Breast epithelium (tissue), 4 donors: ENCODE results near the gene MAP3K3. TPM values are rescaled to one million over a fixed set of nuclear protein-coding genes. Genes with fewer than 3 reads are reported as not detected.

Source experiments
- DNase-seq, 2 donors: peaks; one replicate each; pipeline ENCODE4 v3.0.0-alpha.2; 2019; ENCODE audit warnings: low spot score in 2 of 2
- H3K27ac ChIP-seq, 2 donors: fragments of 200-600 bp; sonication (generic) in 1 of 2; one replicate each; pipeline ENCODE4 v1.5.1; 2016 to 2019; ENCODE audit warnings: mild to moderate bottlenecking in 1 of 2
- H3K27me3 ChIP-seq, 2 donors: fragments of 200-600 bp; sonication (generic) in 1 of 2; one replicate each; pipeline versions ENCODE4 v1.5.1 to v1.6.0; 2017 to 2019; ENCODE audit warnings: control low read depth in 1 of 2, mild to moderate bottlenecking in 1 of 2
- H3K36me3 ChIP-seq: fragments of 200-600 bp; one replicate; pipeline ENCODE4 v1.5.1; 2019
- H3K4me1 ChIP-seq, 2 donors: fragments of 200-600 bp; sonication (generic); one replicate each; pipeline ENCODE4 v1.5.1; 2016 to 2019; ENCODE audit warnings: control low read depth in 1 of 2
- H3K4me3 ChIP-seq, 3 donors: fragments of 200-600 bp; sonication (generic); 1 replicate in 2 of 3; 2 replicates in 1 of 3; pipeline ENCODE4 v1.5.1; 2016 to 2019; ENCODE audit warnings: mild to moderate bottlenecking in 3 of 3, moderate library complexity in 2 of 3
- H3K9me3 ChIP-seq, 2 donors: fragments of 200-600 bp; sonication (generic) in 1 of 2; one replicate each; pipeline ENCODE4 v1.5.1; 2016 to 2019; ENCODE audit warnings: control low read depth in 1 of 2
- POLR2A ChIP-seq: fragments of 450-650 bp; IDR thresholded peaks from one replicate; pipeline ENCODE4 v1.6.1; 2016; ENCODE audit warnings: antibody characterized with exemption, mild to moderate bottlenecking, moderate library complexity
- POLR2AphosphoS5 ChIP-seq, 3 donors: sonication (generic); formaldehyde crosslinking; IDR thresholded peaks; one replicate each; pipeline ENCODE4 v1.6.1; 2017; ENCODE audit warnings: antibody characterized with exemption in 3 of 3
- intact Hi-C: fragments of 100-400 bp; cut with DNase I; formaldehyde crosslinking; loops from one replicate; pipeline ENCODE4 v1.15.1; 2023; ENCODE audit warnings: low total_unique reads
- total RNA-seq, 3 donors: library from RNA; depleted of rRNA; stranded (reverse); fragments of >200 nt; gene quantifications; one replicate each; pipeline ENCODE4 v1.1.0, GENCODE V29; 2016
- TF ChIP-seq, protein P1 (sequence below), 3 donors: fragments of 450-650 bp; IDR thresholded peaks; one replicate each; pipeline ENCODE4 v1.5.1; 2016 to 2017; ENCODE audit warnings: antibody characterized with exemption in 3 of 3, mild to moderate bottlenecking in 3 of 3, moderate library complexity in 3 of 3

The MAP3K3 gene
- total RNA-seq, 3 donors from 2014 or later, result 44.9 to 60.0 (median 47.9) TPM

GRCh38 chr17:63631626-63632025, 9.4 kb downstream of the MAP3K3 start:
- no peak for TF ChIP-seq POLR2A
- H3K4me3 ChIP-seq, result no peak overlapping the region
- DNase-seq, result no peak
- H3K36me3 ChIP-seq, result no peaks in the 10 kb centered on the region
- H3K27me3 ChIP-seq, result no peaks in the 10 kb centered on the region
- H3K27ac ChIP-seq, result no peak overlapping the region
- H3K4me1 ChIP-seq, result peaks cover 0 to 9% of the 10 kb centered on the region in 2 donors
- intact Hi-C loops, result no loop called here
- no peaks in the 10 kb centered on the region for H3K9me3 ChIP-seq

GRCh38 chr17:63633742-63634141, 11.5 kb downstream of the MAP3K3 start:
- peak overlapping the region in 1 of 2 donors; percentile 26 for H3K27ac ChIP-seq
- no peaks in the 10 kb centered on the region for H3K36me3 ChIP-seq
- TF ChIP-seq POLR2A (no peak), POLR2AphosphoS5 (IDR thresholded peaks at IDR 0.05) (no peak)
- TF ChIP-seq, protein P1, sequence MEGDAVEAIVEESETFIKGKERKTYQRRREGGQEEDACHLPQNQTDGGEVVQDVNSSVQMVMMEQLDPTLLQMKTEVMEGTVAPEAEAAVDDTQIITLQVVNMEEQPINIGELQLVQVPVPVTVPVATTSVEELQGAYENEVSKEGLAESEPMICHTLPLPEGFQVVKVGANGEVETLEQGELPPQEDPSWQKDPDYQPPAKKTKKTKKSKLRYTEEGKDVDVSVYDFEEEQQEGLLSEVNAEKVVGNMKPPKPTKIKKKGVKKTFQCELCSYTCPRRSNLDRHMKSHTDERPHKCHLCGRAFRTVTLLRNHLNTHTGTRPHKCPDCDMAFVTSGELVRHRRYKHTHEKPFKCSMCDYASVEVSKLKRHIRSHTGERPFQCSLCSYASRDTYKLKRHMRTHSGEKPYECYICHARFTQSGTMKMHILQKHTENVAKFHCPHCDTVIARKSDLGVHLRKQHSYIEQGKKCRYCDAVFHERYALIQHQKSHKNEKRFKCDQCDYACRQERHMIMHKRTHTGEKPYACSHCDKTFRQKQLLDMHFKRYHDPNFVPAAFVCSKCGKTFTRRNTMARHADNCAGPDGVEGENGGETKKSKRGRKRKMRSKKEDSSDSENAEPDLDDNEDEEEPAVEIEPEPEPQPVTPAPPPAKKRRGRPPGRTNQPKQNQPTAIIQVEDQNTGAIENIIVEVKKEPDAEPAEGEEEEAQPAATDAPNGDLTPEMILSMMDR (IDR thresholded peaks at IDR 0.05), result no peak

DNA sequence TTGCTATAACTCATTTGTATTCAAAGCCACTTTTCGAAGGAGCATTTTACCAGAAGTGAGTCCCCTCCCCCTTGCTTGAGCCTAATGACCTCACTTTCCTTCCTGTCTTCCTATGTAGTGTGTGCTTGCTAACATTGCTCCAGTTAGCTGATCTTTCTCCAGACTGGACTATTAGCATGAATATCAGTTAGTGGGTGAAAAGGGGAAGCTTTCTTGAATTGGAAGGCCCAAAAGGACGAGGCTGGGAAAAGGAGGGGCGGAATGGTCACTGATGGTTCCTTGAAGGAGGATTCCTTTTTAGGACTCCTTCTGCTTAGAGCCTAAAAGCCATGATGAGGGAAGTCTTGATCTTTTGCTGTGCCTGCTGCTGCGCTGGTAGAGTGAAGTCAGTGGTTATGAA, 11.9 kb downstream of the MAP3K3 start:
- no peak for DNase-seq
- H3K4me3 ChIP-seq, result no peak overlapping the region
- no peak for TF ChIP-seq POLR2AphosphoS5 (IDR thresholded peaks at IDR 0.05)
- TF ChIP-seq, protein P1 (IDR thresholded peaks at IDR 0.05), result no peak
- TF ChIP-seq POLR2A, result no peak
- H3K36me3 ChIP-seq, result no peaks in the 10 kb centered on the region
- H3K9me3 ChIP-seq, result no peaks in the 10 kb centered on the region
- peak overlapping the region in 1 of 2 donors; percentile 38 for H3K27ac ChIP-seq
- H3K27me3 ChIP-seq, result no peaks in the 10 kb centered on the region
- intact Hi-C loops, result no loop called here
- H3K4me1 ChIP-seq, result peaks cover 0 to 9% of the 10 kb centered on the region in 2 donors

More at GRCh38 chr17:63633742-63634141, 11.5 kb downstream of the MAP3K3 start:
- Histone ChIP-seq H3K9me3 (no peaks in the 10 kb centered on the region), H3K4me1 (peaks cover 0 to 9% of the 10 kb centered on the region in 2 donors), H3K4me3 (no peak overlapping the region), H3K27me3 (no peaks in the 10 kb centered on the region)
- intact Hi-C loops, result no loop called here
- DNase-seq, result no peak

DNA sequence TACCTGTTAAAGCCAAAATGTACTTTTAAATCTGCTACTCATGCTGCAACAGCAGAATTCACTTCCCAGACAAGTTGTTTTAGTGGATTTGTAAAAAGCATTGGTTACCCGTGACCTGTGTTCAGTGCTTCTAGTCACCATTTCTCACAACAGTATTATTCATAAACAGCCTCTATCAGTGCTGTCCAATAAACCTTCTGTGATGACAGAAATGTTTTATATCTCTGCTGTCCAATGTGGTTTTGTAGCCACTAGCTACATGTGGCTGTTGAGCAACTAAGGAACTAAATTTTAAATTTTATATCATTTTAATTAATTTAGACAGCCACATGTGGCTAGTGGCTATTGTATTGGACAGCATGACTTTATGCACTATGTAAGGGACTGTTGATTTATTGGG, 12.6 kb downstream of the MAP3K3 start:
- Histone ChIP-seq H3K36me3 (no peaks in the 10 kb centered on the region), H3K27ac (peak overlapping the region in 1 of 2 donors; percentile 38), H3K27me3 (no peaks in the 10 kb centered on the region), H3K4me1 (peaks cover 0 to 4% of the 10 kb centered on the region in 2 donors), H3K9me3 (no peaks in the 10 kb centered on the region), H3K4me3 (no peak overlapping the region)
- no peak for DNase-seq
- TF ChIP-seq POLR2A, result no peak
- TF ChIP-seq POLR2AphosphoS5 (IDR thresholded peaks at IDR 0.05), result no peak
- TF ChIP-seq, protein P1 (IDR thresholded peaks at IDR 0.05), result no peak
- intact Hi-C loops, result no loop called here

DNA sequence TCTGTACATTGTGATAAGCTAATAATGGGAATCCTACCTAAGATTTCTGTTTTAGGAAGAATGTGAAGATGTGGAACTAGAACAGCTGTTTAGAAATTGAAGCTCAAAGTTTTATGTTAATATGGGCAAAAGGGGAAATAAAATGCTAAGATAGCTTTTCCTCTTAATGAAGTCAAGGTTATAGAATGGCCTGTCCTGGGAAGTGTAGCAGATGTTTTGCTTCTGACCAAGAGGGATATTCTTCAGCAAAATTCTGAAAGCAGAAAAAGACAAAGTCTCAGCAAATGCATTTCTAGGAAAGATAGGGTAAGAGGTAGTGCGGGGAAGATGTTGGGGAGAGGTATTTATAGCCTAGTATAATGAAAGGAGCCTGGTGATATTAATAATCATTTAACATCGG, 13.1 kb downstream of the MAP3K3 start:
- Histone ChIP-seq H3K4me1 (no peaks in the 10 kb centered on the region), H3K27me3 (no peaks in the 10 kb centered on the region), H3K27ac (no peak overlapping the region), H3K36me3 (no peaks in the 10 kb centered on the region), H3K4me3 (no peak overlapping the region), H3K9me3 (no peaks in the 10 kb centered on the region)
- intact Hi-C loops, result no loop called here
- no peak for TF ChIP-seq POLR2A
- TF ChIP-seq POLR2AphosphoS5 (IDR thresholded peaks at IDR 0.05), result no peak
- TF ChIP-seq, protein P1 (IDR thresholded peaks at IDR 0.05), result no peak
- DNase-seq, result no peak

GRCh38 chr17:63635787-63636186, 13.6 kb downstream of the MAP3K3 start:
- H3K4me3 ChIP-seq, result no peak overlapping the region
- H3K9me3 ChIP-seq, result no peaks in the 10 kb centered on the region
- no peaks in the 10 kb centered on the region for H3K36me3 ChIP-seq
- no peaks in the 10 kb centered on the region for H3K27me3 ChIP-seq
- H3K27ac ChIP-seq, result peak overlapping the region in 1 of 2 donors; percentile 8
- DNase-seq, result no peak
- intact Hi-C loops, result no loop called here
- TF ChIP-seq POLR2AphosphoS5 (IDR thresholded peaks at IDR 0.05) (no peak), POLR2A (no peak)
- TF ChIP-seq, protein P1 (IDR thresholded peaks at IDR 0.05), result no peak
- no peaks in the 10 kb centered on the region for H3K4me1 ChIP-seq
